ENCODE data around the gene RPS6KL1.

The RPS6KL1 gene

DNA sequence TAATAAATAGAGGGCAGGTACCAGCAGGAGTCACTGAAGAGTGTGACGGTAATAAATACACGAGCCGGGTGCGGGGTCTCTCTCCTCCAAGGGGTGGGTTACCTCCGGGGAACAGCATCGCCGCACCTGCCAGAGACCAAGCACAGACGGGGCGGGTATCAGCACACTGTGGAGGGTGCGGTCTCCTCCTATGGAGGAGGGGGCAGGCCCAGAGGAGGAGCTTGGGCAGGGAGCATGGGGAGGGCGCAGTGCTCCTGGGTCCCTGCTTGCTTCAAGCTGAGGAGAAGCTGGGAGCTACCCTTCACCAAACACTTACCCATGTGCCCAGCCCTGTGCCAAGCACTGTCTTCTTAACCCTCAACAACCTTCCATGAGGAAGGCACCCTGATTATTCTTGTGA, 19.5 kb upstream of the RPS6KL1 start:
- Histone ChIP-seq H2AFZ (ENCODE audit: low read depth, low read length) (no peak overlapping the region), H3K27ac (ENCODE audit: low read length) (no peak overlapping the region), H3K36me3 (ENCODE audit: insufficient read depth, low read length) (no peaks in the 10 kb centered on the region), H3K79me2 (ENCODE audit: insufficient read depth, low read length) (no peaks in the 10 kb centered on the region), H3K4me1 (ENCODE audit: insufficient read depth, low read length) (no peaks in the 10 kb centered on the region), H3K4me3 (ENCODE audit: low read depth in 1 of 2, low read length in 2 of 2) (no peak overlapping the region), H3K4me2 (ENCODE audit: insufficient read depth, low read length) (no peak overlapping the region), H3K27me3 (ENCODE audit: insufficient read depth, low read length, poor library complexity) (no peaks in the 10 kb centered on the region), H3K9ac (ENCODE audit: low read depth, low read length) (no peak overlapping the region), H3K9me3 (ENCODE audit: insufficient read depth, low read length, severe bottlenecking) (no peaks in the 10 kb centered on the region), H4K20me1 (ENCODE audit: insufficient read depth, low read length) (no peaks in the 10 kb centered on the region)
- DNase-seq (no peak), ATAC-seq (ENCODE audit: insufficient read depth, low read depth) (no peak)
- no peak for TF ChIP-seq EZH2 (IDR thresholded peaks at IDR 0.05; ENCODE audit: borderline replicate concordance, low read depth, low read length, severe bottlenecking)
- TF ChIP-seq CTCF (IDR thresholded peaks at IDR 0.05; ENCODE audit: borderline replicate concordance, extremely low read depth, low read length, poor library complexity, severe bottlenecking), result no peak

- TF ChIP-seq EZH2 (IDR thresholded peaks at IDR 0.05; ENCODE audit: borderline replicate concordance, low read depth, low read length, severe bottlenecking) (no peak), CTCF (IDR thresholded peaks at IDR 0.05; ENCODE audit: borderline replicate concordance, extremely low read depth, low read length, poor library complexity, severe bottlenecking) (no peak)
Measured at GRCh38 chr14:74942181-74942580, 19.1 kb upstream of the RPS6KL1 start.

GRCh38 chr14:74941676-74942097, 18.6 kb upstream of the RPS6KL1 start:
- no peak overlapping the region for H3K4me2 ChIP-seq (ENCODE audit: insufficient read depth, low read length)

More at GRCh38 chr14:74942181-74942580, 19.1 kb upstream of the RPS6KL1 start:
- Histone ChIP-seq H3K4me2 (ENCODE audit: insufficient read depth, low read length) (no peak overlapping the region), H3K4me1 (ENCODE audit: insufficient read depth, low read length) (no peaks in the 10 kb centered on the region), H3K79me2 (ENCODE audit: insufficient read depth, low read length) (no peaks in the 10 kb centered on the region), H3K4me3 (ENCODE audit: low read depth in 1 of 2, low read length in 2 of 2) (no peak overlapping the region), H3K9ac (ENCODE audit: low read depth, low read length) (no peak overlapping the region), H4K20me1 (ENCODE audit: insufficient read depth, low read length) (no peaks in the 10 kb centered on the region), H3K27me3 (ENCODE audit: insufficient read depth, low read length, poor library complexity) (no peaks in the 10 kb centered on the region), H2AFZ (ENCODE audit: low read depth, low read length) (no peak overlapping the region), H3K9me3 (ENCODE audit: insufficient read depth, low read length, severe bottlenecking) (no peaks in the 10 kb centered on the region), H3K36me3 (ENCODE audit: insufficient read depth, low read length) (no peaks in the 10 kb centered on the region), H3K27ac (ENCODE audit: low read length) (no peak overlapping the region)
- ATAC-seq (ENCODE audit: insufficient read depth, low read depth), result no peak
- DNase-seq, result no peak

More at GRCh38 chr14:74941676-74942097, 18.6 kb upstream of the RPS6KL1 start:
- ATAC-seq (ENCODE audit: insufficient read depth, low read depth), result no peak
- Histone ChIP-seq H3K36me3 (ENCODE audit: insufficient read depth, low read length) (no peaks in the 10 kb centered on the region), H3K4me3 (ENCODE audit: low read depth in 1 of 2, low read length in 2 of 2) (no peak overlapping the region), H3K9ac (ENCODE audit: low read depth, low read length) (no peak overlapping the region), H3K9me3 (ENCODE audit: insufficient read depth, low read length, severe bottlenecking) (no peaks in the 10 kb centered on the region), H3K4me1 (ENCODE audit: insufficient read depth, low read length) (no peaks in the 10 kb centered on the region), H4K20me1 (ENCODE audit: insufficient read depth, low read length) (no peaks in the 10 kb centered on the region), H2AFZ (ENCODE audit: low read depth, low read length) (no peak overlapping the region), H3K79me2 (ENCODE audit: insufficient read depth, low read length) (no peaks in the 10 kb centered on the region), H3K27ac (ENCODE audit: low read length) (no peak overlapping the region), H3K27me3 (ENCODE audit: insufficient read depth, low read length, poor library complexity) (no peaks in the 10 kb centered on the region)
- TF ChIP-seq CTCF (IDR thresholded peaks at IDR 0.05; ENCODE audit: borderline replicate concordance, extremely low read depth, low read length, poor library complexity, severe bottlenecking), result no peak
- no peak for TF ChIP-seq EZH2 (IDR thresholded peaks at IDR 0.05; ENCODE audit: borderline replicate concordance, low read depth, low read length, severe bottlenecking)
- no peak for DNase-seq

Data from DND-41 (cell line).